ENCODE results near the gene TTC28. TPM values are rescaled to one million over a fixed set of nuclear protein-coding genes. Genes with fewer than 3 reads are reported as not detected.

TTC28 gene
- total RNA-seq, 4 donors from 2014 or later, result 35.1 to 138 (median 50.8) TPM

- 85 to 94% methylated on average over 6 to 10 of the region's 12 CpGs for WGBS, 2 donors (ENCODE audit: low coverage in 1 of 2)
These were observed 694.0 kb downstream of the TTC28 start for GRCh38 chr22:27985323-27986275.

GRCh38 chr22:27984723-27985122 is 694.9 kb downstream of the TTC28 start:
- ATAC-seq, result no peak
- Histone ChIP-seq H3K27ac (no peak overlapping the region), H3K27me3 (no peaks in the 10 kb centered on the region), H3K36me3 (peaks cover 0 to 76% of the 10 kb centered on the region in 2 donors), H3K4me3 (no peak overlapping the region), H3K9me3 (no peaks in the 10 kb centered on the region), H3K4me1 (peaks cover 0 to under 1% (median 0%) of the 10 kb centered on the region in 3 donors)
- 85 to 89% methylated on average over 8 to 9 of the region's 9 CpGs for WGBS, 2 donors (ENCODE audit: low coverage in 1 of 2)
- TF ChIP-seq EP300 (IDR thresholded peaks at IDR 0.05) (no peak), CTCF (IDR thresholded peaks at IDR 0.05) (no peak), POLR2A (IDR thresholded peaks at IDR 0.05) (no peak), POLR2AphosphoS5 (IDR thresholded peaks at IDR 0.05) (no peak)

More at GRCh38 chr22:27985323-27986275, 694.0 kb downstream of the TTC28 start:
- Histone ChIP-seq H3K27ac (no peak overlapping the region), H3K36me3 (peaks cover 0 to 84% of the 10 kb centered on the region in 2 donors), H3K4me3 (no peak overlapping the region), H3K27me3 (no peaks in the 10 kb centered on the region), H3K4me1 (peaks cover 0 to 9% (median 2%) of the 10 kb centered on the region in 3 donors), H3K9me3 (no peaks in the 10 kb centered on the region)
- TF ChIP-seq POLR2A (IDR thresholded peaks at IDR 0.05) (no peak), CTCF (IDR thresholded peaks at IDR 0.05) (no peak), POLR2AphosphoS5 (IDR thresholded peaks at IDR 0.05) (no peak), EP300 (IDR thresholded peaks at IDR 0.05) (no peak)
- ATAC-seq, result no peak

GRCh38 chr22:27984001-27984695 is 695.5 kb downstream of the TTC28 start:
- H3K27me3 ChIP-seq, result no peaks in the 10 kb centered on the region
- H3K4me3 ChIP-seq, result no peak overlapping the region
- whole genome bisulfite sequencing, 2 donors (ENCODE audit: low coverage in 1 of 2), result 66 to 85% methylated on average over 5 to 9 of the region's 10 CpGs
- ATAC-seq, result no peak
- no peak overlapping the region for H3K27ac ChIP-seq
- H3K36me3 ChIP-seq, result peaks cover 0 to 70% of the 10 kb centered on the region in 2 donors
- H3K9me3 ChIP-seq, result no peaks in the 10 kb centered on the region
- TF ChIP-seq EP300 (IDR thresholded peaks at IDR 0.05) (no peak), POLR2A (IDR thresholded peaks at IDR 0.05) (no peak), POLR2AphosphoS5 (IDR thresholded peaks at IDR 0.05) (no peak), CTCF (IDR thresholded peaks at IDR 0.05) (no peak)
- no peaks in the 10 kb centered on the region for H3K4me1 ChIP-seq

GRCh38 chr22:27983361-27983791 is 696.3 kb downstream of the TTC28 start:
- Histone ChIP-seq H3K4me1 (no peaks in the 10 kb centered on the region), H3K36me3 (peaks cover 0 to 70% of the 10 kb centered on the region in 2 donors), H3K27me3 (no peaks in the 10 kb centered on the region), H3K27ac (no peak overlapping the region), H3K9me3 (no peaks in the 10 kb centered on the region), H3K4me3 (no peak overlapping the region)
- TF ChIP-seq EP300 (IDR thresholded peaks at IDR 0.05) (no peak), CTCF (IDR thresholded peaks at IDR 0.05) (no peak), POLR2AphosphoS5 (IDR thresholded peaks at IDR 0.05) (no peak), POLR2A (IDR thresholded peaks at IDR 0.05) (no peak)
- no peak for ATAC-seq
- WGBS, 2 donors (ENCODE audit: low coverage in 1 of 2), result 90 to 94% methylated on average over 5 of the region's 15 CpGs

Data from gastroesophageal sphincter (tissue), 4 donors.